ENCODE results near the gene VTI1B.

VTI1B gene

DNA sequence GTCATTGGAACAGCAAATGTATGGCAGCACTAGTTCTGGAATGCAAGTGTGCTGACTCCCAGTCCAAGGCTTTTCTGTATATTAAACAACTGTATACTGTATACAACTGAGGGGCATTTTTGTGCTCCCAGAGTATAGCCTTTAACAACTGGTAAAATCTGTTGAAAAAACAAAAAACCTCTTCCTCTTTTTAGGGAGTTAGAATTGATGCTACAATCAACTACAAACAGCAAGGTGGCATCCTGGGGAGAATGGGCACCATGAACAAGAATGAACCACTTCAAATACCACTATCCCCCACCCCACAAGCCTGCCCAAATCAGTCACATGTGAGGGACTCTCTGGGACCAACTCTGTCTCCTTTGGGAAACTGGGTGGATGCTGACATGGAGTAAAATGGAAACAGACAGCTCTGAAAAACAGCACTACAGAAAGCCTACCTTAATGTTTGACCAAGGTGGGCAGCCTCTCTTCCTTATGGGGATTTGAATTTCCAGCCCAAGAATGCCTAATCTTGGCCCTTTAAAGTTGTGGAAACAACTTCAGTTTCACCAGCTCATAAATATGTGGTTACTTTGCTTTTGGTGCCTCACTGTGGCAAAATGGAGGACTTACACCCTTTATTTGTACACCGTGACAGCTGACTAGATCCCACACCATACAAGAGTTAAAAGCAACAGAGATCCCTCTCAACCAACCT is 7.5 kb downstream of the VTI1B start:
- in situ Hi-C loops (cut with HindIII; ENCODE audit: low pct_unique_long_range_greater_than_20kb, low sequenced_read_pairs) = no loop called here
- no peak for TF ChIP-seq JUND (IDR thresholded peaks at IDR 0.05; ENCODE audit: low read depth)
- peak; percentile 31 to 75 for DNase-seq (ENCODE audit: low read depth in 1 of 2, low spot score in 1 of 2)

DNA sequence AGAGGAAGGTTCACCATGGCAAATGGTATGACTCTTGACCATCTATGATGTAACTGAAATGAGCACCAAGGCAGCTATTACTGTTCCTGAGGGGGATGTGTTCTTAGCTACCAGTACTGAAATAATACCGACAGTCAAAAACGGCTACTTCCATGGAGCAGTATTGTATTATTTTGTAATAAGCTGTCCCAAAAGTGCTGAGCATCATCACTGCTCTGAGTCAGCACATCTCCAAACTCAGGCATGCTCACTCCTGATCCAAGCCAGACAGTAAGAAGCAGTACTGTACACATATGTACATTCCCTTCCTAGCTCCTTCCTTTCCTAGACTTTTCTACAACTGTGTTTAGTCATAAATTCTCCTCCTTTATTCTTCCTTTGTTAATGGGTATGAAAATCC is 8.6 kb downstream of the VTI1B start:
- no peak for DNase-seq (ENCODE audit: low read depth in 1 of 2, low spot score in 1 of 2)
- in situ Hi-C loops (cut with HindIII; ENCODE audit: low pct_unique_long_range_greater_than_20kb, low sequenced_read_pairs) = no loop called here
- TF ChIP-seq JUND (IDR thresholded peaks at IDR 0.05; ENCODE audit: low read depth) = no peak

DNA sequence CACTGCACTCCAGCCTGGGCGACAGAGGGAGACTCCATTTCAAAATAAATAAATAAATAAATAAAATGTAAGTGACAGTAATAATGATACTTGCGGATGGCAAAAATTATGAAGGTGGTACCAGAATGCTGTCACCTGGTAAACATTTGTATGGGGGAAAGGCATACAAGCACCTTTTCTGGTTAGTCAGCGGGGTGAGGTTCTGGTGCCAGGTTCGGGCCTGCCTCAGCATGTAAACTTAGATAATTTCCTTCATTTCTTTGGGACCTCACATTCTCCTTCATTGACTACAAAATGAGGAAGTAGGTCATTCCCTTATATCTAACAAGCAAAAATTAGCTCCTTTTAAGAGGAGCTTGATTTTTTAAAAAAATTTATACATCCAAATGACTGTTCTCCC is 10.8 kb downstream of the VTI1B start:
- no peak for DNase-seq (ENCODE audit: low read depth in 1 of 2, low spot score in 1 of 2)
- in situ Hi-C loops (cut with HindIII; ENCODE audit: low pct_unique_long_range_greater_than_20kb, low sequenced_read_pairs) = no loop called here
- no peak for TF ChIP-seq JUND (IDR thresholded peaks at IDR 0.05; ENCODE audit: low read depth)

GRCh38 chr14:67653651-67654280 is 20.7 kb downstream of the VTI1B start:
- no peak for DNase-seq (ENCODE audit: low read depth in 1 of 2, low spot score in 1 of 2)
- no peak for TF ChIP-seq JUND (IDR thresholded peaks at IDR 0.05; ENCODE audit: low read depth)
- in situ Hi-C loops (cut with HindIII; ENCODE audit: low pct_unique_long_range_greater_than_20kb, low sequenced_read_pairs) = no loop called here

DNA sequence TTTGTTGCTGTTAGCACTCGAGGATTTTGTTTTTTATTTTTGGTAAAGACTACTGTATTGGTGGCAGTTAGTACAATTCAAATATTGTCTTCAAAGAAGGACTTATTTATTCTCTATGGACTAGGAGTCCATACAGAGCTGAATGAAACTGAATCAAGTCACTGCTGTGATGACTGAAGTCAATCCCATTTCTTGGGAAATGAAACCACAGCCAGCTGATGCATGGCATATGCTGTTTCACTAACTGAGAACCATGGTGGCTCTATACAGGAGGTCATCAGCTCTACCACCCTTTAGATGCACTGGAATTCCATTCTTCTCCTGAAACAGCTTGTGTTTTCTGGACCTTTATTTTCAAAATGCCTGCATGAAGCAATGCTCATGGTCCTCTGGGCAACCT is 22.2 kb downstream of the VTI1B start:
- in situ Hi-C loops (cut with HindIII; ENCODE audit: low pct_unique_long_range_greater_than_20kb, low sequenced_read_pairs) = no loop called here
- DNase-seq (ENCODE audit: low read depth in 1 of 2, low spot score in 1 of 2) = no peak
- no peak for TF ChIP-seq JUND (IDR thresholded peaks at IDR 0.05; ENCODE audit: low read depth)

- no peak for TF ChIP-seq JUND (IDR thresholded peaks at IDR 0.05; ENCODE audit: low read depth)
- in situ Hi-C loops (cut with HindIII; ENCODE audit: low pct_unique_long_range_greater_than_20kb, low sequenced_read_pairs) = no loop called here
- no peak for DNase-seq (ENCODE audit: low read depth in 1 of 2, low spot score in 1 of 2)
These were observed 23.7 kb downstream of the VTI1B start for GRCh38 chr14:67650694-67651093.

DNA sequence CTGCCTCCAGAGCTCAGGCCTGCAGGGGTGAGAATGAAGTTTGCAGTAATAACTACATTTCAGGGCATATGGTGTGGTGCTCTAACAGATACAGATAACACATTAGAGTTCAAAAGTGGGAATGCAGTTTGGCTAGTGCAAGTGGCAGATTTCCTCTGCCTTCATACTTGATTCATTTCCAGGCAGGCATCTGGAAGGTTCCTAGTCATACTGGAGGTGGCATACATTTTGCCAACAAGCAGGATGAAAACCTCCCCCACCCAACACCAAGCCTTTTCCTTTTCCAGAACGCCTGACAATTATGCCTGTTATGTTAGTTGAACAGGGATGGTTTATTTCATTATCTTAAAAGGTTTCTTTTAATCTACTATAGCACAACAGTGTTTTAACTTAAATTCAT is 24.3 kb downstream of the VTI1B start:
- in situ Hi-C loops (cut with HindIII; ENCODE audit: low pct_unique_long_range_greater_than_20kb, low sequenced_read_pairs) = no loop called here

GRCh38 chr14:67646131-67646530 is 28.3 kb downstream of the VTI1B start:
- TF ChIP-seq JUND (IDR thresholded peaks at IDR 0.05; ENCODE audit: low read depth) = no peak
- no peak for DNase-seq (ENCODE audit: low read depth in 1 of 2, low spot score in 1 of 2)
- in situ Hi-C loops (cut with HindIII; ENCODE audit: low pct_unique_long_range_greater_than_20kb, low sequenced_read_pairs) = no loop called here

More for the DNA sequence above, 24.3 kb downstream of the VTI1B start:
- no peak for TF ChIP-seq JUND (IDR thresholded peaks at IDR 0.05; ENCODE audit: low read depth)
- no peak for DNase-seq (ENCODE audit: low read depth in 1 of 2, low spot score in 1 of 2)

- in situ Hi-C loops (cut with HindIII; ENCODE audit: low pct_unique_long_range_greater_than_20kb, low sequenced_read_pairs) = no loop called here
- no peak for TF ChIP-seq JUND (IDR thresholded peaks at IDR 0.05; ENCODE audit: low read depth)
- DNase-seq (ENCODE audit: low read depth in 1 of 2, low spot score in 1 of 2) = no peak
These were observed 29.0 kb downstream of the VTI1B start for GRCh38 chr14:67645414-67645813.

- in situ Hi-C loops (cut with HindIII; ENCODE audit: low pct_unique_long_range_greater_than_20kb, low sequenced_read_pairs) = no loop called here
- TF ChIP-seq JUND (IDR thresholded peaks at IDR 0.05; ENCODE audit: low read depth) = no peak
- DNase-seq (ENCODE audit: low read depth in 1 of 2, low spot score in 1 of 2) = no peak
These were observed 30.0 kb downstream of the VTI1B start for GRCh38 chr14:67644428-67644827.

GRCh38 chr14:67643713-67644112 is 30.7 kb downstream of the VTI1B start:
- no peak for TF ChIP-seq JUND (IDR thresholded peaks at IDR 0.05; ENCODE audit: low read depth)
- no peak for DNase-seq (ENCODE audit: low read depth in 1 of 2, low spot score in 1 of 2)
- in situ Hi-C loops (cut with HindIII; ENCODE audit: low pct_unique_long_range_greater_than_20kb, low sequenced_read_pairs) = no loop called here

- no peak for DNase-seq (ENCODE audit: low read depth in 1 of 2, low spot score in 1 of 2)
- TF ChIP-seq JUND (IDR thresholded peaks at IDR 0.05; ENCODE audit: low read depth) = no peak
- in situ Hi-C loops (cut with HindIII; ENCODE audit: low pct_unique_long_range_greater_than_20kb, low sequenced_read_pairs) = no loop called here
These were observed 32.3 kb downstream of the VTI1B start for GRCh38 chr14:67641902-67642749.

- in situ Hi-C loops (cut with HindIII; ENCODE audit: low pct_unique_long_range_greater_than_20kb, low sequenced_read_pairs) = no loop called here
- no peak for DNase-seq (ENCODE audit: low read depth in 1 of 2, low spot score in 1 of 2)
- TF ChIP-seq JUND (IDR thresholded peaks at IDR 0.05; ENCODE audit: low read depth) = no peak
These were observed 33.0 kb downstream of the VTI1B start for GRCh38 chr14:67641480-67641879.

Measured in T47D (cell line).